HepG2 (cell line): ENCODE measurements around the gene GSTM4. TPM values are rescaled to one million over a fixed set of nuclear protein-coding genes. Genes with fewer than 3 reads are reported as not detected.

ENCODE experiments used
- CBX2 ChIP-seq, 2 experiments: fragments of 200-600 bp in 1 of 2; sonication (generic); formaldehyde crosslinking in 1 of 2; IDR thresholded peaks; 2 replicates each; pipeline versions ENCODE4 v1.7.0 to v1.8.1; 2018 to 2022; ENCODE audit warnings: low read depth in 2 of 2, low read length in 1 of 2, mild to moderate bottlenecking in 1 of 2, missing genetic modification reagents in 1 of 2
- ELF3 ChIP-seq: IDR thresholded peaks from 2 replicates; pipeline ENCODE4 v1.6.1; 2016; ENCODE audit warnings: missing genetic modification reagents, missing compliant biosample characterization
- FOXK1 ChIP-seq: sonication (generic); formaldehyde crosslinking; IDR thresholded peaks from 2 replicates; pipeline ENCODE4 v1.4.0; 2020; ENCODE audit warnings: low read depth, missing genetic modification reagents, borderline replicate concordance
- FOXO1 ChIP-seq: sonication (generic); formaldehyde crosslinking; IDR thresholded peaks from 2 replicates; pipeline ENCODE4 v1.4.0; 2020; ENCODE audit warnings: missing genetic modification reagents
- JUND ChIP-seq: sonication (generic); formaldehyde crosslinking; IDR thresholded peaks from 2 replicates; pipeline ENCODE4 v1.8.0; 2022; ENCODE audit warnings: mild to moderate bottlenecking, missing genetic modification reagents
- MAF1 ChIP-seq: sonication (generic); formaldehyde crosslinking; IDR thresholded peaks from 2 replicates; pipeline ENCODE4 v1.5.0; 2020; ENCODE audit warnings: missing genetic modification reagents, borderline replicate concordance
- PTBP1 ChIP-seq: fragments of 200-400 bp; formaldehyde crosslinking; IDR thresholded peaks from 2 replicates; pipeline ENCODE4 v1.6.1; 2018; ENCODE audit warnings: low read length, low read depth; ENCODE audit not compliant: poor library complexity, severe bottlenecking
- ZNF101 ChIP-seq: sonication (generic); formaldehyde crosslinking; IDR thresholded peaks from 2 replicates; pipeline ENCODE4 v1.4.0; 2020; ENCODE audit warnings: mild to moderate bottlenecking, low read depth, missing genetic modification reagents, borderline replicate concordance
- ZNF24 ChIP-seq: fragments of 450-650 bp; IDR thresholded peaks from 2 replicates; pipeline ENCODE4 v1.6.1; 2017; ENCODE audit warnings: antibody characterized with exemption, mild to moderate bottlenecking
- ZNF264 ChIP-seq: sonication (generic); formaldehyde crosslinking; IDR thresholded peaks from 2 replicates; pipeline ENCODE4 v1.4.0; 2020; ENCODE audit warnings: missing genetic modification reagents
- ZNF382 ChIP-seq: sonication (generic); formaldehyde crosslinking; IDR thresholded peaks from 2 replicates; pipeline ENCODE4 v1.5.0; 2020; ENCODE audit warnings: missing genetic modification reagents, mild to moderate bottlenecking, borderline replicate concordance
- ZNF761 ChIP-seq: sonication (generic); formaldehyde crosslinking; conservative IDR thresholded peaks from 2 replicates; pipeline ENCODE4 v1.4.0; 2020; ENCODE audit warnings: mild to moderate bottlenecking, missing genetic modification reagents
- ZNF841 ChIP-seq: sonication (generic); formaldehyde crosslinking; IDR thresholded peaks from 2 replicates; pipeline ENCODE4 v1.8.1; 2023; ENCODE audit warnings: missing genetic modification reagents, borderline replicate concordance
- polyA plus RNA-seq, 8 experiments: library from polyadenylated mRNA; depleted of rRNA in 3 of 8; stranded (reverse) in 7 of 8; unstranded in 1 of 8; fragments of >200 nt; fragmentation: Illumina TruSeq in 4 of 8; extraction: Trizol in 4 of 8; gene quantifications; 2 replicates each; pipeline versions ENCODE4 v1.2.1 to v1.2.3, GENCODE V29; 2011 to 2016; ENCODE audit warnings: low read depth in 4 of 8, missing spikeins in 1 of 8, mixed read lengths in 1 of 8; ENCODE audit not compliant: insufficient read depth in 1 of 8
- total RNA-seq, 5 experiments: library from RNA; depleted of rRNA; stranded (reverse); fragments of >200 nt; fragmentation: Illumina TruSeq; extraction: Trizol; gene quantifications; 2 replicates each; pipeline ENCODE4 v1.2.3, GENCODE V29; 2016; ENCODE audit warnings: low read depth in 1 of 5
- TF ChIP-seq, protein P1 (sequence below): sonication (generic); formaldehyde crosslinking; IDR thresholded peaks from 2 replicates; pipeline ENCODE4 v1.5.0; 2020; ENCODE audit warnings: mild to moderate bottlenecking, missing genetic modification reagents
- TF ChIP-seq, protein P2 (sequence below): sonication (generic); formaldehyde crosslinking; conservative IDR thresholded peaks from 2 replicates; pipeline ENCODE4 v1.4.0; 2020; ENCODE audit warnings: missing genetic modification reagents
- TF ChIP-seq, protein P3 (sequence below): conservative IDR thresholded peaks from 2 replicates; pipeline ENCODE4 v1.6.1; 2018; ENCODE audit warnings: missing genetic modification reagents
- TF ChIP-seq, protein P4 (sequence below): sonication (generic); formaldehyde crosslinking; IDR thresholded peaks from 2 replicates; pipeline ENCODE4 v1.5.1; 2020; ENCODE audit warnings: missing genetic modification reagents, mild to moderate bottlenecking, borderline replicate concordance
- TF ChIP-seq, protein P5 (sequence below): sonication (generic); formaldehyde crosslinking; IDR thresholded peaks from 2 replicates; pipeline ENCODE4 v1.9.0; 2021; ENCODE audit warnings: missing genetic modification reagents, mild to moderate bottlenecking, borderline replicate concordance
- TF ChIP-seq, protein P6 (sequence below): sonication (generic); formaldehyde crosslinking; IDR thresholded peaks from 2 replicates; pipeline ENCODE4 v1.5.0; 2020; ENCODE audit warnings: missing genetic modification reagents

The GSTM4 gene
- total and polyA plus RNA-seq, 2 of the 13 experiments (the other 11 are each of a cell fraction or from before 2014, with no cell fraction given) = 25.3 to 40.8 TPM

DNA sequence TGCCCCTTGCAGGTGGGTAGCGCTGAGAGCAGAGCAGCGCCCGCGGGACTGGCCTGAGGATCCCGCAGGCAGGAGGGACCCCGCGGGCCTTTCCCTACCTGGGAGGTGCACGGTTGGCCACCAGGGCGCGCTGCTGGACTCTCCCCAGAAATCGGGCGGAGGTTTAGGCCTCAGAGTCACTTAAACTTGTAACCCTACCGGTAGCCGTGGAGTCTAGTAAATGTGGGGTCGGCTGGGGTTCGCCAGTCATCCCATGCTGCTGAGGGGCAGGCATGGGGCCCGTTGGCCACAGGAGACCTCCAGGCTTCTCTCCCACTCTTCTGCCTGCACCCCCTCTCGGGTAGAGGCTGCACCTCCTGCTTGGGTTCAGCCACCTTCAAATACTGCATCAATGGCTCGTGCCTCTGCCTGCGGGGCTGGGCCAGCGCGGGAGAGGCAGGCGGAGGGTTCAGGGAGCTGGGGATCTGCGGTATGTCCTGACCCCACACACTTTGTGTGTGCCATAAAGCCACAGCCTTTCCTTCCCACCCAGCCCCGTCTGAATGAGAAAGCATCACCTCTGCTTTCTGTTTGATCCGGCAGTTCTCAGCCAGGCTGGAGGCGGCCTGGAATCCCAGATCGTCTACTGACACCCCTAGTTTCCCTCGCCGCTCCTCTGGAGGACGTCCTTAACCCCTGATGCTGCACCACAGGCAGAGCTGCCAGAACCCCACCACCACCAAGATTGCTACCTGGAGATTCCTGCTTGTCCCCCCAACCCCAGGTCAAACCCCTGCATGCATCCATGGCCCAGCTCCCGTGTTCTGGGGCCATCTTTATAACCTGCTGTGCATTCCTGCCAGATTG lies 12.3 kb upstream of the GSTM4 start (continued):
- TF ChIP-seq, protein P1, sequence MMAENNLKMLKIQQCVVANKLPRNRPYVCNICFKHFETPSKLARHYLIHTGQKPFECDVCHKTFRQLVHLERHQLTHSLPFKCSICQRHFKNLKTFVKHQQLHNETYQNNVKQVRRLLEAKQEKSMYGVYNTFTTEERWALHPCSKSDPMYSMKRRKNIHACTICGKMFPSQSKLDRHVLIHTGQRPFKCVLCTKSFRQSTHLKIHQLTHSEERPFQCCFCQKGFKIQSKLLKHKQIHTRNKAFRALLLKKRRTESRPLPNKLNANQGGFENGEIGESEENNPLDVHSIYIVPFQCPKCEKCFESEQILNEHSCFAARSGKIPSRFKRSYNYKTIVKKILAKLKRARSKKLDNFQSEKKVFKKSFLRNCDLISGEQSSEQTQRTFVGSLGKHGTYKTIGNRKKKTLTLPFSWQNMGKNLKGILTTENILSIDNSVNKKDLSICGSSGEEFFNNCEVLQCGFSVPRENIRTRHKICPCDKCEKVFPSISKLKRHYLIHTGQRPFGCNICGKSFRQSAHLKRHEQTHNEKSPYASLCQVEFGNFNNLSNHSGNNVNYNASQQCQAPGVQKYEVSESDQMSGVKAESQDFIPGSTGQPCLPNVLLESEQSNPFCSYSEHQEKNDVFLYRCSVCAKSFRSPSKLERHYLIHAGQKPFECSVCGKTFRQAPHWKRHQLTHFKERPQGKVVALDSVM (CRISPR knock-in tag) = no peak
- TF ChIP-seq, protein P2, sequence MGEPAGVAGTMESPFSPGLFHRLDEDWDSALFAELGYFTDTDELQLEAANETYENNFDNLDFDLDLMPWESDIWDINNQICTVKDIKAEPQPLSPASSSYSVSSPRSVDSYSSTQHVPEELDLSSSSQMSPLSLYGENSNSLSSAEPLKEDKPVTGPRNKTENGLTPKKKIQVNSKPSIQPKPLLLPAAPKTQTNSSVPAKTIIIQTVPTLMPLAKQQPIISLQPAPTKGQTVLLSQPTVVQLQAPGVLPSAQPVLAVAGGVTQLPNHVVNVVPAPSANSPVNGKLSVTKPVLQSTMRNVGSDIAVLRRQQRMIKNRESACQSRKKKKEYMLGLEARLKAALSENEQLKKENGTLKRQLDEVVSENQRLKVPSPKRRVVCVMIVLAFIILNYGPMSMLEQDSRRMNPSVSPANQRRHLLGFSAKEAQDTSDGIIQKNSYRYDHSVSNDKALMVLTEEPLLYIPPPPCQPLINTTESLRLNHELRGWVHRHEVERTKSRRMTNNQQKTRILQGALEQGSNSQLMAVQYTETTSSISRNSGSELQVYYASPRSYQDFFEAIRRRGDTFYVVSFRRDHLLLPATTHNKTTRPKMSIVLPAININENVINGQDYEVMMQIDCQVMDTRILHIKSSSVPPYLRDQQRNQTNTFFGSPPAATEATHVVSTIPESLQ (CRISPR knock-in tag) = no peak
- TF ChIP-seq FOXK1 (CRISPR knock-in tag) (no peak), FOXO1 (CRISPR knock-in tag) (0 out of 2 replicates have a peak, but pooled peaks have one; percentile 9), JUND (no peak), ZNF264 (CRISPR knock-in tag) (no peak), MAF1 (CRISPR knock-in tag) (0 out of 2 replicates have a peak, but pooled peaks have one; percentile 48), ELF3 (CRISPR knock-in tag) (no peak), ZNF101 (no peak), ZNF382 (CRISPR knock-in tag) (no peak), ZNF24 (no peak), PTBP1 (no peak), CBX2 (IDR thresholded peaks at IDR 0.05; ENCODE audit: low read depth, low read length) (no peak), CBX2 (CRISPR knock-in tag; IDR thresholded peaks at IDR 0.05; ENCODE audit: low read depth) (no peak), ZNF761 (CRISPR knock-in tag) (0 out of 2 replicates have a peak, but pooled peaks have one; percentile 66), ZNF841 (CRISPR knock-in tag) (no peak)
- TF ChIP-seq, protein P3, sequence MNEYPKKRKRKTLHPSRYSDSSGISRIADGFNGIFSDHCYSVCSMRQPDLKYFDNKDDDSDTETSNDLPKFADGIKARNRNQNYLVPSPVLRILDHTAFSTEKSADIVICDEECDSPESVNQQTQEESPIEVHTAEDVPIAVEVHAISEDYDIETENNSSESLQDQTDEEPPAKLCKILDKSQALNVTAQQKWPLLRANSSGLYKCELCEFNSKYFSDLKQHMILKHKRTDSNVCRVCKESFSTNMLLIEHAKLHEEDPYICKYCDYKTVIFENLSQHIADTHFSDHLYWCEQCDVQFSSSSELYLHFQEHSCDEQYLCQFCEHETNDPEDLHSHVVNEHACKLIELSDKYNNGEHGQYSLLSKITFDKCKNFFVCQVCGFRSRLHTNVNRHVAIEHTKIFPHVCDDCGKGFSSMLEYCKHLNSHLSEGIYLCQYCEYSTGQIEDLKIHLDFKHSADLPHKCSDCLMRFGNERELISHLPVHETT (CRISPR knock-in tag) = no peak
- TF ChIP-seq, protein P4, sequence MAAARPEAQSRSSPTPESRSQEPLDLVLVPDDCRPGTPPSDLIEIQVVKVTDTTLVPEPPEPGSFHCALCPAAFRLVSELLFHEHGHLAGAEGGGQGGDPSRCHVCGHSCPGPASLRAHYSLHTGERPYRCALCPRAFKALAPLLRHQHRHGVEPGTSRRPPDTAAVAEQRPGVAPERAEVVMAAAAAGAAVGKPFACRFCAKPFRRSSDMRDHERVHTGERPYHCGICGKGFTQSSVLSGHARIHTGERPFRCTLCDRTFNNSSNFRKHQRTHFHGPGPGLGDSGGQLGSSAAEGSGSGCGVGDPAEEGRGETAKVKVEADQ (CRISPR knock-in tag) = no peak
- TF ChIP-seq, protein P5, sequence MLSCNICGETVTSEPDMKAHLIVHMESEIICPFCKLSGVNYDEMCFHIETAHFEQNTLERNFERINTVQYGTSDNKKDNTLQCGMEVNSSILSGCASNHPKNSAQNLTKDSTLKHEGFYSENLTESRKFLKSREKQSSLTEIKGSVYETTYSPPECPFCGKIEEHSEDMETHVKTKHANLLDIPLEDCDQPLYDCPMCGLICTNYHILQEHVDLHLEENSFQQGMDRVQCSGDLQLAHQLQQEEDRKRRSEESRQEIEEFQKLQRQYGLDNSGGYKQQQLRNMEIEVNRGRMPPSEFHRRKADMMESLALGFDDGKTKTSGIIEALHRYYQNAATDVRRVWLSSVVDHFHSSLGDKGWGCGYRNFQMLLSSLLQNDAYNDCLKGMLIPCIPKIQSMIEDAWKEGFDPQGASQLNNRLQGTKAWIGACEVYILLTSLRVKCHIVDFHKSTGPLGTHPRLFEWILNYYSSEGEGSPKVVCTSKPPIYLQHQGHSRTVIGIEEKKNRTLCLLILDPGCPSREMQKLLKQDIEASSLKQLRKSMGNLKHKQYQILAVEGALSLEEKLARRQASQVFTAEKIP = no peak
- TF ChIP-seq, protein P6, sequence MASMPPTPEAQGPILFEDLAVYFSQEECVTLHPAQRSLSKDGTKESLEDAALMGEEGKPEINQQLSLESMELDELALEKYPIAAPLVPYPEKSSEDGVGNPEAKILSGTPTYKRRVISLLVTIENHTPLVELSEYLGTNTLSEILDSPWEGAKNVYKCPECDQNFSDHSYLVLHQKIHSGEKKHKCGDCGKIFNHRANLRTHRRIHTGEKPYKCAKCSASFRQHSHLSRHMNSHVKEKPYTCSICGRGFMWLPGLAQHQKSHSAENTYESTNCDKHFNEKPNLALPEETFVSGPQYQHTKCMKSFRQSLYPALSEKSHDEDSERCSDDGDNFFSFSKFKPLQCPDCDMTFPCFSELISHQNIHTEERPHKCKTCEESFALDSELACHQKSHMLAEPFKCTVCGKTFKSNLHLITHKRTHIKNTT (CRISPR knock-in tag) = no peak
